ENCODE measurements around the gene FYN. TPM values are rescaled to one million over a fixed set of nuclear protein-coding genes. Genes with fewer than 3 reads are reported as not detected.

FYN gene
- total RNA-seq (2022) (37.8 and 53.7 TPM in 2 replicates), Bru-seq, nascent RNA (percentile 75 among the genes with signal in this experiment), BruChase-seq, experiment 1, labeled RNA remaining after a 6-hour chase (percentile 53 among the genes with signal in this experiment), BruChase-seq, experiment 2, labeled RNA remaining after a 2-hour chase (percentile 59 among the genes with signal in this experiment)
- long read RNA-seq, transcript FYN-205 (14 exons, 3,234 nt) = major isoform, 37 of 121 reads
- long read RNA-seq, transcript FYN-202 (14 exons, 3,628 nt) = minor isoform, 36 of 121 reads
- long read RNA-seq, partial matches to known transcripts = 11 of 121 reads
- long read RNA-seq, other reads (novel, unspliced or antisense) = 36 of 121 reads

DNA sequence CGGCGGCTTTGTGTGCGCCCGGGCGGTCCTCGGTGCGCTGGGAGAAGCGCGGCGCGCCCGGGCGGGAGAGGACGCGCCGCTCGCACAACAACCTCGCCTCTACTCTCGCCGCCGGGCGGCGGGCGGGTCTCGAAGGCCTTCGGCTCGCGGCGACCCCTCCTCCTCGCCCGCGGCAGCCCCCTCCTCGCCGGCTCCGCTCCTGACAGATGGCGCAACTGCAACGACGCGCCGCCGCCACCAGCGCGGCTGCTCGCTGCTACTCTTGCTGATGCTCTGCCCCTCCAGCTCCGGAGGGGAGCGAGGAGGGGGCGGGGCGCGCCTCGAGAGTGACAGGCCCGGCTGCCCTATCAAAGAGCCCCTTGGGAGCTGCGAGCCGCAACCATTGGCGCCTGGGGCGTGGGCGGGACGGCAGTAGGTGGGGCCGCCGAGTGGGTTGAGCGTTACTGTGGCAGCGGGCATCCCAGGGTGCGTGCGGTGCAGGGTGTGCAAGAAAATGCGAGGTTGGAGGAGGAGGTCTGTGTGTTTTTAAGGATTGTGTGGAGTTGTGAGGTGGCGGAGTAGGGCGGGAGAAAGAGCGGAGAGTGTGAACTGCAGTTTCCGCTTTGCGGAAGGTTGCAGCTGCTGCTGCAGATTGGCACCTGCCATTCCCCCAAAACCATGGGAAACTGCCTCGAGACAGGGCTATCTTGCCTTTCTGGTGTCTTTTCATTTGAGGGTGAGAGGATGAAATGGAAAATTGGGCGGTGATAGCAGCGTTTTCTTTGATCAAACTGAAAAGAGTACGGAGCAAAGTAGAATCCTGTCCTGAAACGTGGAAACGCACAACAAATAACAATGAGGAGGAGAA lies at the start of gene FYN:
TSS of gene FYN (minus strand) at position 275 of the 847 bp plus-strand sequence. CDS start 153,401 bp downstream, outside the sequence.
- intact Hi-C loops (cut with micrococcal nuclease) = loop anchor here (1.0 to 2.0 kb wide), 4 partner anchors 99 to 169 kb away; no protein-coding TSS in a partner anchor
- POLR2A ChIA-PET = interaction anchor here (0.7 to 1.4 kb wide), 6 partner anchors 9 to 151 kb away, joined by 3 to 8 read pairs (median 5); no protein-coding TSS in a partner anchor
- H3K36me3 Mint-ChIP-seq (ENCODE audit: insufficient read depth, unreplicated experiment) = no peaks in the 10 kb centered on the region
- peaks cover 13% of the 10 kb centered on the region for H3K4me1 Mint-ChIP-seq (ENCODE audit: insufficient read depth, unreplicated experiment)
- CTCF ChIA-PET = interaction anchor here (0.6 to 1.1 kb wide), 7 partner anchors 54 to 149 kb away, joined by 3 to 7 read pairs (median 3); no protein-coding TSS in a partner anchor
- H3K27me3 Mint-ChIP-seq (ENCODE audit: insufficient read depth, unreplicated experiment) = peaks cover 11% of the 10 kb centered on the region
- DNase-seq (ENCODE audit: unreplicated experiment) = peak; percentile 96
- no TSS peak for BruUV-seq (replicated peaks)
- H3K9me3 Mint-ChIP-seq (ENCODE audit: unreplicated experiment) = no peaks in the 10 kb centered on the region
- H3K27ac Mint-ChIP-seq (ENCODE audit: low read depth, unreplicated experiment) = peak within 1 kb of the TSS; percentile 28
- TF ChIP-seq, protein P1, sequence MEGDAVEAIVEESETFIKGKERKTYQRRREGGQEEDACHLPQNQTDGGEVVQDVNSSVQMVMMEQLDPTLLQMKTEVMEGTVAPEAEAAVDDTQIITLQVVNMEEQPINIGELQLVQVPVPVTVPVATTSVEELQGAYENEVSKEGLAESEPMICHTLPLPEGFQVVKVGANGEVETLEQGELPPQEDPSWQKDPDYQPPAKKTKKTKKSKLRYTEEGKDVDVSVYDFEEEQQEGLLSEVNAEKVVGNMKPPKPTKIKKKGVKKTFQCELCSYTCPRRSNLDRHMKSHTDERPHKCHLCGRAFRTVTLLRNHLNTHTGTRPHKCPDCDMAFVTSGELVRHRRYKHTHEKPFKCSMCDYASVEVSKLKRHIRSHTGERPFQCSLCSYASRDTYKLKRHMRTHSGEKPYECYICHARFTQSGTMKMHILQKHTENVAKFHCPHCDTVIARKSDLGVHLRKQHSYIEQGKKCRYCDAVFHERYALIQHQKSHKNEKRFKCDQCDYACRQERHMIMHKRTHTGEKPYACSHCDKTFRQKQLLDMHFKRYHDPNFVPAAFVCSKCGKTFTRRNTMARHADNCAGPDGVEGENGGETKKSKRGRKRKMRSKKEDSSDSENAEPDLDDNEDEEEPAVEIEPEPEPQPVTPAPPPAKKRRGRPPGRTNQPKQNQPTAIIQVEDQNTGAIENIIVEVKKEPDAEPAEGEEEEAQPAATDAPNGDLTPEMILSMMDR (IDR thresholded peaks at IDR 0.05; ENCODE audit: unreplicated experiment) = peak; percentile 13
- peak within 1 kb of the TSS; percentile 82 for H3K4me3 Mint-ChIP-seq (ENCODE audit: unreplicated experiment)

DNA sequence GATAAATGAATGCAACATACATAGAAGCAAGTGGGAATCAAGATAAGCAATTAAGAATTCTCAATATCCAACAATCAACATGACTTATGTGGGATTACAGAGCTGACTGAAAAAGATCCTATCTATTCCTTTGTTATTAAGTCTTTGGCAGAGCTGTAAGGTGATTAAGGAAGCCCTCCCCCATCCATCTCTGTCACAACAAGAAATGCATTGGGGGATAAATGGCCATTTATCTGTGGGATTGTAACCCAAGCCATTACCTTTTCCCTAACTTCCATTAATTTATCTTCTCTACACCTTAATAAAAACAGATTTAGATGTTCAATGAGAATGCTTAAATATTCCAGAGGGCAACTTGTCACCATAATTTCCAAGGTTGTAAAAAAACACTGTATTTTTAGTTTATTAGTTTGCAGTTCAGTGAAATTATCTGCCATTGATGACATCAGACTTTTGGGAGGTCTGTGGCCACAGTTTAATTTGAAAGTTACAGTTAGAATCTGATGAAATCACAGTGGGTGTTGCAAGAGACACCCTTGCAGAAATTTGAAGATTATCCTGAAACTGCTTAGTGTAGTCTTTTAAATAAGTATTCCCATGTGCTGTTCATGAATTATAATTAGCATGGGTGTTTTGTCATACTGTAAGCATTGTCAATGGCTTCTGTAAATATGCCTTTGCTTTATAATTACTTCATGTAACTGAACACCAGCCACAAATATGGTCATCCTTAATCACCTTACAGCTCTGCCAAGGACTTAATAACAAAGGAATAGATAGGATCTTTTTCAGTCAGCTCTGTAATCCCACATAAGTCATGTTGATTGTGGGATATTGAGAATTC lies 49.4 kb upstream of the FYN start:
- no peaks in the 10 kb centered on the region for H3K9me3 Mint-ChIP-seq (ENCODE audit: unreplicated experiment)
- no peak overlapping the region for H3K4me3 Mint-ChIP-seq (ENCODE audit: unreplicated experiment)
- no TSS peak for BruUV-seq (replicated peaks)
- POLR2A ChIA-PET = interaction anchor here (0.7 to 1.3 kb wide), 3 partner anchors 63 to 164 kb away, joined by 3 to 5 read pairs (median 3); no protein-coding TSS in a partner anchor
- H3K4me1 Mint-ChIP-seq (ENCODE audit: insufficient read depth, unreplicated experiment) = peaks cover 9% of the 10 kb centered on the region
- H3K27ac Mint-ChIP-seq (ENCODE audit: low read depth, unreplicated experiment) = no peak overlapping the region
- DNase-seq (ENCODE audit: unreplicated experiment) = peak; percentile 52
- no peaks in the 10 kb centered on the region for H3K36me3 Mint-ChIP-seq (ENCODE audit: insufficient read depth, unreplicated experiment)
- CTCF ChIA-PET = interaction anchor here (0.6 kb wide), 1 partner anchor 33 kb away, joined by 3 read pairs; no protein-coding TSS in a partner anchor
- intact Hi-C loops (cut with micrococcal nuclease) = no loop called here
- TF ChIP-seq, protein P1 (IDR thresholded peaks at IDR 0.05; ENCODE audit: unreplicated experiment) = no peak
- no peaks in the 10 kb centered on the region for H3K27me3 Mint-ChIP-seq (ENCODE audit: insufficient read depth, unreplicated experiment)

DNA sequence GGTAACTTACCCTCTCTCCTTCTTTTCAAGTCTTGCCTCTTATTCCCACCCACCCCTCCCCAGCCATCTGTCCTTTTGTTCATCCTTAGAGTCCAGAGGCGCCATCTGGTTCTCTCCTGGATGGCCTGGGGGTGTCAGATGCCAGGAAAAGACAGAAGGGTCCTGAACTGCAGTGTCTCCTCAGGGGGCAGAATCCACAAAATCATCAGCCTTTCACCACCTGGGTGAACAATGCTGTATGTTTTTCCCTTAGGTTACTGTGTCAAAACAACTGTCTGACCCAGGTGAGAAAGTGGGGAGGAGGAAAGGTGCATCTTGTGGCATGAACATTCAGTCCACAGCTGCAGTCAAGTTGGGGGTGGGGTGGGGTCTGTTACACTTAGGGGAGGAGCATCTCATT lies 47.9 kb upstream of the FYN start:
- BruUV-seq (replicated peaks) = no TSS peak
- H3K27ac Mint-ChIP-seq (ENCODE audit: low read depth, unreplicated experiment) = no peak overlapping the region
- no peak overlapping the region for H3K4me3 Mint-ChIP-seq (ENCODE audit: unreplicated experiment)
- DNase-seq (ENCODE audit: unreplicated experiment) = no peak
- H3K36me3 Mint-ChIP-seq (ENCODE audit: insufficient read depth, unreplicated experiment) = no peaks in the 10 kb centered on the region
- intact Hi-C loops (cut with micrococcal nuclease) = no loop called here
- CTCF ChIA-PET = interaction anchor here (0.6 to 0.7 kb wide), 2 partner anchors 17 to 1634 kb away, joined by 3 read pairs; no protein-coding TSS in a partner anchor
- TF ChIP-seq, protein P1 (IDR thresholded peaks at IDR 0.05; ENCODE audit: unreplicated experiment) = no peak
- H3K27me3 Mint-ChIP-seq (ENCODE audit: insufficient read depth, unreplicated experiment) = no peaks in the 10 kb centered on the region
- POLR2A ChIA-PET = interaction anchor here (1.3 kb wide), 1 partner anchor 17 kb away, joined by 3 read pairs; no protein-coding TSS in a partner anchor
- peaks cover 9% of the 10 kb centered on the region for H3K4me1 Mint-ChIP-seq (ENCODE audit: insufficient read depth, unreplicated experiment)
- no peaks in the 10 kb centered on the region for H3K9me3 Mint-ChIP-seq (ENCODE audit: unreplicated experiment)
